Measurements from ENCODE around the gene TIMP3.
"Not testable (repeated sequence)": the region's sequence is repeated elsewhere in the genome, so short reads cannot be mapped to it uniquely, and the experiment has no call there.

TIMP3 gene

DNA sequence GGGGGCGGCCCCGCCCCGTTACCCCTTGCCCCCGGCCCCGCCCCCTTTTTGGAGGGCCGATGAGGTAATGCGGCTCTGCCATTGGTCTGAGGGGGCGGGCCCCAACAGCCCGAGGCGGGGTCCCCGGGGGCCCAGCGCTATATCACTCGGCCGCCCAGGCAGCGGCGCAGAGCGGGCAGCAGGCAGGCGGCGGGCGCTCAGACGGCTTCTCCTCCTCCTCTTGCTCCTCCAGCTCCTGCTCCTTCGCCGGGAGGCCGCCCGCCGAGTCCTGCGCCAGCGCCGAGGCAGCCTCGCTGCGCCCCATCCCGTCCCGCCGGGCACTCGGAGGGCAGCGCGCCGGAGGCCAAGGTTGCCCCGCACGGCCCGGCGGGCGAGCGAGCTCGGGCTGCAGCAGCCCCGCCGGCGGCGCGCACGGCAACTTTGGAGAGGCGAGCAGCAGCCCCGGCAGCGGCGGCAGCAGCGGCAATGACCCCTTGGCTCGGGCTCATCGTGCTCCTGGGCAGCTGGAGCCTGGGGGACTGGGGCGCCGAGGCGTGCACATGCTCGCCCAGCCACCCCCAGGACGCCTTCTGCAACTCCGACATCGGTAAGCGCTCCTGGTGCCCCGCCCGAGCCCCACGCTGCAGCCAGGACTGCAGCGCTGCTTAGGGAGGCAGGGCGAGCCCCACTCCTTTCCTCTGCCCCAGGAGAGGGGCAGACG lies at the start of gene TIMP3:
TSS of gene TIMP3 (plus strand) at position 169 of the 700 bp plus-strand sequence. CDS start at position 466, 297 bp downstream.
- DNase-seq: peak; percentile 6 to 7

DNA sequence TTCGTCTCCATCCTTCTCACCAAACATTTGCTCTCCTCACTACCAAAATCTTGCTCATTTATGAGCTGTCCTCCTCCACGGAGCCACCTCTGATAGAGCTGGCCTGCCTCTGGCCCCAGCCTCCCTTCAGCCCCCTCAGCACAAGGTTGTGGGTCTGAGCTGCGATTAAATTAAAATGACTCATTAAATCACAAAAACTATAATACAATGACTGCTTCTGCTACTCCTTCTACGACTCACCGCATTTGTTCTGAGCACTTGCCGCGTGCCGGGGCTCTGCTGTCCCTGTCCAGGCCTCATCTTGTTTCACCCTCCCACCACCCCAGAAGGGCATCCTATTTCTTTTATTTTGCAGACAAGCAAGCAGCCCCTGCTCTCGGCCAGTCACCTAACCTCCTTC lies 49.2 kb upstream of the TIMP3 start:
- no peak for DNase-seq

DNA sequence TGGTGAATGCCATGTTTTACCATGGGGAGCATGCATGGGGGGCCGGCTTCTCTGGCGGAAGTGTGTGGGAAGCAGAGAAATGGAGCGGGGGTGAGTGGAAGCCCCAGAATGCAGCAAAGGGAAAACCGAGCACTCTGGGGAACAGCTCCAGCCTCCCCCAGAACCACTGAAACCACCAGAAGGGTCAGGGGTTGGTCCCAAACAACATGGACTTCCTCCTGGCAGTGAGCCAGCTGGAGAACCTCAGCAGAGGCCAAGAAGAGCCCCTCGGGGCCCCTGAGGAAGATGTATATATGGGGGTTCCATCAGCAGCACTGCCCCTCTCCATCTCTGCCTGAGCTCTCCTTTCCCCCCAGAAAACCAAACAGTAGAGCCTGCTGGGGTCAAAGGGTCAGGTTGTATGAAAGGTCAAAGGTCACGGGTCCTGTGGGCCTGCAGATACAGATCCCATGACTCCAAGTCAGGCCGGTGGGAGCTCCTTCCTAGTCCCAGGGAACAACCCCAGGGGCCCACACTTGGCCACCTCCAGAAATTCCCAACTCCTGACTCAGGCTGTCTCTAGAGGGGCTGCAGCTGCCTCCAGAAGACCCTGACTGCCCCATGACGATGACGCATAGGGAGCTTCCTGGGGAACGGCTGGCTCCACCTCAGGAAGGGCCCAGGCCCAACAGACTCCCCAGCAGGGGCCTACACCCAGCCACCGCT lies 48.5 kb upstream of the TIMP3 start:
- no peak for DNase-seq

DNA sequence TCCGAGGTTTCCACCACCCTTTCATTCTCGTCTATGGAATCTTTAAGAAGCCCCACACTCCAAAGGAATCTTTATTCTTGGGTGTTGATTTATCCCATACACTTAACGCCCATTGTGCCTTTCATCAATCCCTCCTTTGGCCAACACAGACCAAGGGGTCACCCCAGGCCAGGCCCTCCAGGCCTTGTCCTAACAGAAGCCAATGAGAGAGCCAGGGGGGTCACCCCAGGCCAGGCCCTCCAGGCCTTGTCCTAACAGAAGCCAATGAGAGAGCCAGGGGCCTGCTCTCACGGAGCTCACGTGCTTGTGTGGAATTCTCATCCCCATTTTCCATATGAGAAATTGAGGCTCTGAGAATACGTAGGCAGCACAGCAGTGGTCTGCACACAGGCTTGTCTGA lies 47.9 kb upstream of the TIMP3 start:
- no peak for DNase-seq

DNA sequence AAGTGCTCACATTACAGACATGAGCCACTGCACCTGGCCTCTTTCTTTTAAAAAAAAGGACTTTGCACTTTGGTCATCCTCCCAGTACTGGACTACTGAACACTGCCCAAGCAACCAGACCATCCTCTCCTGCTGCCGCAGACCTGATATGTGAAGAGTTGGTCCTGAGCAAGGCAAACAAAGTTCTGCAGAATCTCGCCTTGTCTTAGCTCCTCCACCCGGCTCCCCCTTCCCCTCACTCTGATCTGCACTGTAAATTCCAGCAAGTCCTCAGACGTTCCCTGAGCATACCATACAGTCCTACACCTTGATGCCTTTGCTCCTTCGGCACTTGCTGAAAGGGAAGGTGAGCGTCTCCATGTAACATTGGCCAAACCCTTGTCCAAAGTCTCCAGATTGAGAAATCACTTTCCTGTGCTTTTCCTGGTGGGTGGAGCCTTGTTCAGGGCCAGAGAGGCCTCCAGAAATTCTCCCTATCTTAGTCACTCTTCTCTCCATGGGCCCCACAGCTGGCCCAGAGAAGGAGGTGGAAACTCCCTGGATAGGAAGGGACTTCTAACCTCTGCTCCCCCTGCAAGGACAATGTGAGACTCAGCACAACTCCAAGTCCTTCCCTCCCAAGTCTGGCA lies 47.0 kb upstream of the TIMP3 start:
- DNase-seq: no peak

DNA sequence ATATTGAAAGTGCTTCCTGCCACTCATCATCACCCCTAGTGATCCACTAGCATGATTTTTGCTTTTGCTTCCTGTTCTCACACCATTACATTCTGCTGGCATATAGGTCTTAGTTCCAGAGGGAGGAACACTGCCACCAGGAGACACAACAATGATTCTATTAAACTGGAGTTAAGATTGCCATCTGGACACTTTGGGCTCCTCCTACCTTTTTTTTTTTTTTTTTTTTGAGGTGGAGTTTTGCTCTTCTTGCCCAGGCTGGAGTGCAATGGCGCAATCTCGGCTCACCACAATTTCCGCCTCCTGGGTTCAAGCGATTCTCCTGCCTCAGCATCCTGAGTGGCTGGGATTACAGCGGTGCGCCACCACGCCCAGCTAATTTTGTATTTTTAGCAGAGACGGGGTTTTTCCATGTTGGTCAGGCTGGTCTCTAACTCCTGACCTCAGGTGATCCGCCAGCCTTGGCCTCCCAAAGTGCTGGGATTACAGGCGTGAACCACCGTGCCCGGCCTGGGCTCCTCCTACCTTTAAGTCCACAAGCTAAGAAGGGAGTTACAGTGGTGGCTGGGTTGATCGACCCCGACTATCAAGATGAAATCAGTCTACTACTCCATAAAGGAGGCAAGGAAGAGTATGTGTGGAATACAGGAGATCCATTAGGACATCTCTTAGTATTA lies 44.3 kb upstream of the TIMP3 start:
- DNase-seq: not testable (repeated sequence)

DNA sequence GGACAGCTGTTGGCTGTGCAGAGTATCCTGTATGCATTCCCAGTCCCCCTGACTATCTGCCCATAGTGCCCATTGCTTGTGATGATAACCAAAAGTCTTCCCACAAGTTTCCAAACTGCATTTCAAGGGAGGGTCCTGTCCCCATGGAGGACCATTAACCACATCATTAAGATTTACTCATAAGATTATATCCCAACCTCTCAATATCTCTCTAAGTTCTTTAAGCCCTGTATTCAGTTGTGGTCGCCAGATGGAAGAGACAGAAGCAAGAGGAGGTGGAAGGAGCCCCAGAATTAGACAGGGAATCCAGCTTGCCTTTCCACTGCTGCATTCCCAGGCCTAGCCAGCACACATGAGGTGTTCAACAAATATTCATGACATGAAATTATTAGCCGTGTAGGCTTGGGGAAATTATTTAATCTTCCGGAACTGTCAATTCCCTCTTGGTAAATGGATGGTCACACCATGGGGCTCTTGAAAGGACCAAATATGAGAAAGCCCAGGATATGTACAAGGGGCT lies 42.6 kb upstream of the TIMP3 start:
- no peak for DNase-seq

DNA sequence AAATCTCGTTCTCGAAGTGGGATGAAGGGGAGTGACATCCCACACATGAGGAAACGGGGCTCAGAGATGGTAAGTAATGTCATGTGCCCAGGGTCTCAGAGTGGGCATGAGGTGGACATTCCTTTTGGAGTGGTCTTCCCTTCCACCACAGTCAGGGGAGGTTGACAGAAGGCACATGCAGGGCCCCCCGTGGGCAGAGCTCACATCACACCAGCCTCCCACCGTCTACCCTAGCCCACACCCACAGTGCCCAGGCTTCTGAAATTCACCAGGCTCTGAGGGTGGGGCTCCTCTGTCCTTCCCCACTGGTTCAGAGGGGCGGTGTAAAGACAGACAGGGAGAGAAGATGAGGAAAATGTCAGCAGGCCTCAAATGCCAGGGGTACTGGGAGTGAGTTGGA lies 41.1 kb upstream of the TIMP3 start:
- no peak for DNase-seq

DNA sequence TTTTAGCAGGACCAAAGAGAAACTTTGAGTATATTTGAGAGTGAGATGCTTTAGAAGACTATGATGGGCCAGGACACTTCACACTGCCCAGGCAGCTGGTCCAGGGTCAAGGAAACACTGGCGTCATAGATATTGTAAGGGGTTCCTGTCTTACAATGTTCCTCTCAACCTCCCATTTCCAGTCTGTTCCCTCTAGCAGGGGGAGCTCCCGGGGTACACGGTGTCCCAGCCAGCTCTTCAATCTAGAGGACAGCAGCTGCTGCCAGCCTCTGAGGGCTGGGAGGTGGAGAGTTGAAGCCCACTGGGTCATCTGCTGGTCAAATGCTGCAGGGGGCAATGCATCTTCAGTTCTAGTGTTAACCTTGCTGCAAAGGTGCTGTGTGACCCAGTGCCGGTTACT lies 40.7 kb upstream of the TIMP3 start:
- DNase-seq: no peak

DNA sequence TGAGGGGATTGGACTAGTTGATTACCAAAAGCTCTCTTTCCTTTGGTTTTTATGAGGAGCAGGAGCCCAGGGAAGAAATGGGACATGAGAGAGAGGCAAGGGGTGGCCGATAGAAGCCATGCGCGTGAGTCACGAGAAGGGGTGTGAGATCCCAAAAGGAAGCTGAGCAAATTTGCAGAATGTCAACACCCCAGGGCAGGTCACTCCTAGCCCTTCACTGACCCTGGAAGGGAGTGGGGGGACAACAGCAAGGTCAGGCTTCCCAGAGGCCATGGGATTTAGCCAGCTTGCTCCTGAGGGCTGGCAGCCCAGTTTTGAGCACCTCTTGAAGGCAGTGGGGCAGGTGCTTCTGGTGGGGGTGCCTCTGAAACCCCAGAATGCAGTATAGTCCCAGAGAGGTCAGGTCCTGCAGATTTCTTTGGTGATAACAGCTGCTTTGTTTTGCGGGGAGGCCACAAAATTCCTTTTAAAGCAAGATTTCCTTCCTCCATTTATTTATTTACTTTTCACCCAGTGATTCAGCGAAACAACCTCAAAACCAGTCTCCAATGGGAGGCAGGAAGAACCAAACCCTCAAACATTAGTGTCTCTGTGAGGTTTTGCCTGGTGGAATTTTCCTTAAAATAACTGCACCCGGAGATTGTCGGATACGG lies 40.1 kb upstream of the TIMP3 start:
- DNase-seq: no peak

DNA sequence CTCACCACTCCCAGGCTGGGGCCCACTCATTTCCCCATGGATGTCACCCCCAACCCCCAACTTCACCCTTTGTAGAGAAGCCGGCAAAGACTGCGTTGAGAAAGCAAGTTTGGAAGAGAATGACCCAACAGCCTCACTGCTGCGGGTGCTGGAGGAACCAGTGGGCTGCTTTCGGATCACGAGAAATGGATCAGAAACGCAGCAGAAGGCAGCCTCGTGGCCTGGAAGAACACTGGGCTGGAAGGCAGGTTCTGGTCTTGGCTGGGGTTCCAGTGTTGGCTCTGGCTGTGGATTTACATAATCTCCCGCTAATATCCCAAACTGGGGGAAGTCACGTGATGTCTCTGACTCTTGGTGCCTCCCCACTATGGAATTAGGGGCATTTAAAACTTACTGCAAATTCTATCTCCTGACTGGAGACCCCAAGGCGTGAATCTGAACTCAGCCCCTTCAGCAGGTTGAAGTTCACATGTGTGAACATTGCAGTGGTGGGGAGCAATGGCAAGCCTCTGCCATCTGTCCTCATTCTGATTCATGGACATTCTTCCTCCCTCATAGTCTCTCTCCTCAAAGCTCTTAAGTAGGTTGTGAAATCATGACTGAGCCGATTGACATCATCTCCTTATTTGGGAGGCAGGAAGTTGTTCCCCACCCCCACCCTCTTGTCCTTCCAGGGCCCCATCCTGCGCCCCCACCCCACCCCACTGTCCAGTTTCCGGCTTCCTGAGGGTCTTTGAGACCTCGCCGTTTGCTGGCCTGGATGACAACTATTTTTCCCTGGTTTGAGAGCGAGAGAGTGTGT lies 37.0 kb upstream of the TIMP3 start:
- no peak for DNase-seq

DNA sequence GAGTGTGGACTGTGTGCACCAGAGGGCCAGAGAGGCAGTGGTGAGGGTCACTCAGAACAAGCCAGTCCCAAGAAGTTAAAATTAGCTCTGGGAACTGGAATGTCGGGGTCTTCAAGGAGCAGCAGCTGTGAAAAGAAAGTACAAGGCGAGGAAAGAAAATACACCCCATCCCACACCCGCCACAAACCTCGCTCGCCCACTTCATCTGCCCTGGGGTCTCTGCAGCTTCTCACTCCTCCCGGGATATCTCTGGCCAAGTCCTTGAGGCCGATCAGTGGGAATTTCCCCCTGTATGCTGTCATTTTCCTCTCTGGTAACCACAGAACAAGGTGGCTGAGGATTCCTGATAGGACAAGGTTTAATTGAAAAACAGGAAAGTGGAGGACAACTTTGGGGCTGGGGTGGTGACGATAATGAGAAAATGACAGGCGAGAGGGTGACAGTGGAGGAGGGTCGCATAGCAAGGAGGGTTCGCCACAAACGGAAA lies 36.3 kb upstream of the TIMP3 start:
- DNase-seq: no peak

DNA sequence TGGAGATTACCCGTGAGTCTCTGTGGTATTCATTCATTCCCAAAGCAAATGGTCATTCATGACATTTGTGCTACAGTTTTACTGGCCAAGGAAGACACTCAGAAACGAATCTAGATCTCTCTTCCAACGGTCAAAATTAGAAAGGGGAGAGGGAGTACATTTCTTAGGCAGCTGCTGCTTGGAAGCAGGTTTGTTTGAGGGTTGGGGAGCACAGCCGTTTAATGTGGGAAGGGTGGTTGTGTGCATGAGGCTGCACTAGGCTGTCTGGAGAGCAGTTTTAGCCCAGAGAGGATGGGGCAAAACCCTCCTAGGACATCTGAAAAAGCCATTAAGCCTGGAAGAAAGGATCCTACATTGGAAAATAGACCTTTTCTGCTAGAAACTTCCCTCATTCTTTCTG lies 29.7 kb upstream of the TIMP3 start:
- DNase-seq: no peak

DNA sequence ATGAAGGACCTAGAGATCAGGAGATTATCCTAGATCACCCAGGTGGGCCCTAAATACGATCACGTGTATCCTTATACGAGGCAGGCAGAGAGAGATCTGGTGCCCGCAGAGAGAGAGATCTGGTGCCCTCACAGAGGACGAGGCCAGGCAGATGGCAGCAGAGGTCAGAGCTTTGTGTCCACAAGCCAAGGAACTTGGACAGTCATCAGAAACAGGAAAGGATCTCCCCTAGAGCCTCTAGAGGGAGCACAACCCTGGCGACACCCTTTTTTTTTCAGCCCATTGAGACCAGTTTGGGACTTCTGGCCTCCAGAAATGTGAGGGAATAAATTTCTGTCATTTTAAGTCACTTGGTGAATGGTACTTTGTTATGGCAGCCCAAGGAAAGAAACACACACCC lies 25.5 kb upstream of the TIMP3 start:
- DNase-seq: no peak

DNA sequence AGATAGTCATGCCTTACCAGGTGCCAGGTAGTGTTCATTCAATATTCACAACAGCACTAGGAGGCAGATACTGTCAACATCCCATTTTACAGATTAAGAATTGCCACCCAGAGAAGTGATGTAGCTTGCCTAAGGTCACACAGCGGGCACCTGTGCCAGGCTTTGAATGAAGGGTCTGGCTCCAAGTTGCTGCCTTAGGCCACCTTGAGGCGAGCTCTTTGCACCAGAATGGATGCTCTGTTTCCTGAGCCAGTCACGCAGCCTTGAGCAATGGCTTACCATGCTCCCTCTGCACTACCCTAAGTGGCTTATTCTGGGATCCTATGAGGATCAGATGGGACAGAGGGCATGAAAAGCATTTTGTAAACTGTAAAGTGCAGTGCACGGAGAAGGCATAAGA lies 25.1 kb upstream of the TIMP3 start:
- DNase-seq: no peak

DNA sequence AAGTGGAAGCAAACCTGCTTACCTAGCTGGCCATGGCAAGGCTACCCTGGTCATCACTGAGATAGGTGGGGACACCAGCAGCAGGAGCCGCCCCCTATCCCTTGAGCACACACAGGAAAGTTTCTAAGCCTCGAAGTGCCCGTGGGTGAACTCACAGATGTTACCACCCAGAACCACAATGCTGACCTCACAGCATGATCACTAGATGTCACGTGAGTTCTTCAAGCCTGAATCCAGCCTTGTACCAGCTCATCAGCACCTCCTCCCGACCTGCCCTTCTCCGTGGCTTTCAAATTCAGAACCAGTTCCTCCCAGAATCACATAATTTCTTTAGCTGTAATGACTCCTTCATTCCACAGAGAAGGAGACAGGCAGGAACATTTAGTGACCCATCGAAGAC lies 24.7 kb upstream of the TIMP3 start:
- DNase-seq: no peak

DNA sequence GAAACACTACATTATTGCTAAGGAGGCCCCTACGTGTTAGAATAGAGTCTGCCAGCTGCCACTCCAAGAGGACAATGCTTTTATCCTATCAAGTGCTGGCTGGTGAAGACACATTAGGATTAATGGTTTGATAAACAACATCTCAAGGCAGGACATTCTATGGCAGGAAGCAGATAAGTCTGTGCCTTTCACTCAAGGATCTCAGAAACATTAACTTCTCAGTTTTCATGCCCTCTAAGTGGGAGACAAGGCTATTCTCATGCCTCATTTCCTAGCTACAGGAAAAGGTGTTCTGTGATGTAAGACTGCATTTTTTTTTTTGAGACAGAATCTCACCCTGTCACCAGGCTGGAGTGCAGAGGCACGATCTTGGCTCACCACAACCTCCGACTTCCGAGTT lies 23.5 kb upstream of the TIMP3 start:
- DNase-seq: no peak

DNA sequence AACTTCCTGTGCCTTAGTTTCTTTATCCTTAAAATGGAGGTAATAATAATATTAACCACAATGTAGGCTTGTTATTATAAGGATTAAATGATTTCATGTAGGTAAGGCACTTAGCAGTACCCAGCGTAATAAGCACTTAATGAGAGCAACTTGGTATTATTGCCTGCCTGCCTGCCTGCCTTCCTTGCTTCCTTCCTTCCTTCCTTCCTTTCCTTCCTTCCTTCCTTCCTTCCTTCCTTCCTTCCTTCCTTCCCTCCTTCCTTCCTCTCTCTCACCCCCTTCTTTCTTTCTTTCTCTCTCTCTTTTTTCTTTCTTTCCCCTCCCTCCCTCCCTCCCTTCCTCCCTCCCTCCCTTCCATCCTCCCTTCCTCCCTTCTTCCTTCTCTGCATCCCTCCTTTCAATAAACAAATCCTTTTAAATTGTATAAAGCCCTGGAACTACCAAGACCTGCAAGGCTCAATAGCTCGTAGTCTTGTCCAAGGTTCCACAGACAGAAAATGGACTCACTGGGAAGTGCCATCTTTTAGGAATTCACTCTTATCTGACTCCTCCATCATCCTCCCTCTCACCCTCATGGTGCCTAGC lies 20.7 kb upstream of the TIMP3 start:
- DNase-seq: no peak

DNA sequence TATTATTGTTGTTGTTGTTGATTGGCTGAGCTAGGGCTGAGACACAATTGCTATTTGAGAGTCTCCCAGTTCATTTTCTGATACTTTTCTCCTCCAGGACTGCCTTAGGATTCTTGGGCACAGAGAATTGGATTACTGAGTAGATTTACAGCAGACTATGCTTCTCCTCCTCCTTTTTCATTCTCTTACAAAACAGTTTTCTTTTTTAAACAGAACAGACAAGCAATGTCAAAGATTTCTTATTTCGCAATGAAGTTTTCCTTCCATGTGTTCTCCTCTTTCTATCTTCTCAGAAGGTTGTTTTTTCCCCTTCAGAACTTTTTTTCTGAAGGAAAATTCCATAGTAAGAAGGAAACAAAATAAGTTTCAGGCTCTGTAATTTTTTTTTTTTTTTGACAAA lies 19.8 kb upstream of the TIMP3 start:
- DNase-seq: no peak

DNA sequence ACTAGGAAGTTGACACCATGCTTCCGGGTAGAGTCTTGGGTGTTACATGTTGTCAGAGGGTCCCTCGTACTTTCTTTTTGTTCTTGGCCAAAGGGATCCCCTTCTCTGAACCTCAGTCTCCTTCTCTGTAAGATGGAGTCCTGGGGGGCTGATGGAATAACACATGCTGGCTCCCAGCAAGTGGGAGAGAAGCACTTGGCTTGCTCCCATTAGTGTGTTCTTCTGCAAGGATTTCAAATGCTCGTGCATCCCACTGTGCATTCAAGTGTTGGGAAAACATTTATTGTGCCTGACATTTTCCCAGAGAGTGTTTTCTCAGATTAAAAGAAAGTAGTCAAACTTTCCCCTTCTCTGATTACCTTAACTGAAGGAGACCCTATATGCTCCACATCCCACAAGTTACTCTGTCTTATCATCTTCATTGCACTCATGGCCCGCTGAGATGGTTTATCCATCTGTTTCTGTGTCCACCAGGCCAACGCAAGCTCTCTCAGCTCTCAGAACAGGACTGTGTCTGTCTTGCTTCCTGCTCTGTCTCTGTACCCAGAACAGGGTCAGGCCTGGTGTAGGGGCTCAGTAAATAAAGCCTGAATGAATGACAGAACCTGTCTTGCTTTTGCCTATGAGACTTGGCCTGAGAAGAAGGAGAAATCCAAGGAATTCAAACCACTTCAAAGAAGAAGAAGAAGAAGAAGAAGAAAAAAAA lies 16.0 kb upstream of the TIMP3 start:
- no peak for DNase-seq

DNA sequence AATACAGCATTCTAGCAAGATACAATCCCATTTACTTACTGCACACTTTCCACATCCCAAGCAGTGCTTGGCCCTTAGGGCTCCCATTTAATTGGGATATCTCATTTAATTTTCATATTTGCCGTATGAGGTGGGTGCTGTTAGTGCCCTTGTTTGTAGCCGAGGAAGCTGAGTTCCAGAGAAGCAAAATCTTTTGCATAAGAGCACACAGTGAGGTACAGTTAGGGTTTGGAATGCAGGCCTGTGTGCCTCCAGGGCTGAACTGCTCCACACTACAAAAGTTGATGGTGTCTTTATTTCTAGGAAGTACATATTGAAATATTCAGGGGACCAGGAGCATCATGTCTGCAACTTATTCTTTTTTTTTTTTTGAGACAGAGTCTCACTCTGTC lies 15.5 kb upstream of the TIMP3 start:
- no peak for DNase-seq

Measured in activated CD4-positive, alpha-beta T cell treated with anti-CD3 and anti-CD28 coated beads, Interleukin-2, amount 50 U/mL, for 48 hours (primary cell).